GM12878 (cell line): ENCODE data around the gene HOOK2. TPM values are rescaled to one million over a fixed set of nuclear protein-coding genes. Genes with fewer than 3 reads are reported as not detected.

Experiments
- BACH1 ChIP-seq: fragments of 450-650 bp; IDR thresholded peaks from 2 replicates; pipeline ENCODE4 v1.6.1; 2017; ENCODE audit warnings: mild to moderate bottlenecking, borderline replicate concordance
- CHD1 ChIP-seq: IDR thresholded peaks from 2 replicates; pipeline ENCODE4 v1.6.1; 2012; ENCODE audit warnings: low read depth, low read length, improper control_type of control experiment
- E2F4 ChIP-seq: IDR thresholded peaks from 2 replicates; pipeline ENCODE4 v1.6.1; 2012; ENCODE audit warnings: low read depth, low read length, improper control_type of control experiment
- HDAC2 ChIP-seq: fragments of 200-600 bp; sonication (generic); IDR thresholded peaks from 2 replicates; pipeline ENCODE4 v1.6.1; 2017
- HDAC6 ChIP-seq: fragments of 200-600 bp; sonication (generic); IDR thresholded peaks from one replicate; pipeline ENCODE4 v1.8.0; 2017; ENCODE audit warnings: antibody characterized with exemption; ENCODE audit not compliant: unreplicated experiment
- IKZF1 ChIP-seq: fragments of 450-650 bp; conservative IDR thresholded peaks from 2 replicates; pipeline ENCODE4 v1.6.1; 2017; ENCODE audit warnings: antibody characterized with exemption, mild to moderate bottlenecking
- JUND ChIP-seq: IDR thresholded peaks from 2 replicates; pipeline ENCODE4 v1.6.1; 2012; ENCODE audit warnings: low read depth, mild to moderate bottlenecking, low read length, improper control_type of control experiment, moderate library complexity
- KDM1A ChIP-seq: fragments of 200-600 bp; sonication (generic); IDR thresholded peaks from 2 replicates; pipeline ENCODE4 v1.6.1; 2016; ENCODE audit warnings: borderline replicate concordance
- MEF2B ChIP-seq: fragments of 450-650 bp; IDR thresholded peaks from 2 replicates; pipeline ENCODE4 v1.6.1; 2018; ENCODE audit warnings: mild to moderate bottlenecking, moderate library complexity; ENCODE audit not compliant: partially characterized antibody, poor library complexity, severe bottlenecking
- MYC ChIP-seq: IDR thresholded peaks from 2 replicates; pipeline ENCODE4 v1.6.1; 2011; ENCODE audit warnings: mild to moderate bottlenecking, low read length, moderate library complexity, inconsistent platforms; ENCODE audit not compliant: insufficient read depth, insufficient replicate concordance, insufficient read length, severe bottlenecking
- NR2F1 ChIP-seq: fragments of 450-650 bp; conservative IDR thresholded peaks from 2 replicates; pipeline ENCODE4 v1.6.1; 2017; ENCODE audit warnings: mild to moderate bottlenecking
- PBX3 ChIP-seq: IDR thresholded peaks from 2 replicates; pipeline ENCODE4 v1.6.1; 2011; ENCODE audit warnings: mild to moderate bottlenecking, low read depth, low read length, moderate library complexity; ENCODE audit not compliant: insufficient replicate concordance
- SIX5 ChIP-seq: IDR thresholded peaks from 2 replicates; pipeline ENCODE4 v1.6.1; 2011; ENCODE audit warnings: mild to moderate bottlenecking, low read depth, low read length, moderate library complexity; ENCODE audit not compliant: severe bottlenecking
- SMAD5 ChIP-seq: IDR thresholded peaks from 2 replicates; pipeline ENCODE4 v1.6.1; 2016; ENCODE audit warnings: antibody characterized with exemption, low read depth
- SP1 ChIP-seq: IDR thresholded peaks from one replicate; pipeline ENCODE4 v1.6.1; 2011; ENCODE audit warnings: low read depth, low read length
- SREBF2 ChIP-seq: IDR thresholded peaks from 2 replicates; pipeline ENCODE4 v1.6.1; 2012; ENCODE audit warnings: mild to moderate bottlenecking, low read length
- STAT1 ChIP-seq: fragments of 450-650 bp; conservative IDR thresholded peaks from 2 replicates; pipeline ENCODE4 v1.6.1; 2014; ENCODE audit warnings: antibody characterized with exemption, mild to moderate bottlenecking
- SUPT20H ChIP-seq: IDR thresholded peaks from 2 replicates; pipeline ENCODE4 v1.6.1; 2011; ENCODE audit warnings: low read depth, mild to moderate bottlenecking, low read length, moderate library complexity, borderline replicate concordance; ENCODE audit not compliant: control insufficient read depth
- TCF12 ChIP-seq: IDR thresholded peaks from 2 replicates; pipeline ENCODE4 v1.6.1; 2011; ENCODE audit warnings: low read depth, mild to moderate bottlenecking, low read length
- ZNF207 ChIP-seq: fragments of 450-650 bp; IDR thresholded peaks from 2 replicates; pipeline ENCODE4 v1.6.1; 2014; ENCODE audit warnings: antibody characterized with exemption, mild to moderate bottlenecking, borderline replicate concordance
- ZNF592 ChIP-seq: fragments of 450-650 bp; IDR thresholded peaks from 2 replicates; pipeline ENCODE4 v1.6.1; 2017; ENCODE audit warnings: mild to moderate bottlenecking, moderate library complexity
- ZZZ3 ChIP-seq: IDR thresholded peaks from 2 replicates; pipeline ENCODE4 v1.6.1; 2011; ENCODE audit warnings: low read depth; ENCODE audit not compliant: control insufficient read depth, insufficient read length
- polyA plus RNA-seq, 11 experiments: library from polyadenylated mRNA; depleted of rRNA in 4 of 11; unstranded in 6 of 11; stranded (reverse) in 5 of 11; fragments of >200 nt; fragmentation: Nextera tagmentation in 4 of 11; fragmentation: Illumina TruSeq in 1 of 11; extraction: Ambion mirVana in 4 of 11; extraction: Trizol in 1 of 11; gene quantifications; 1 replicate in 1 of 11; 2 replicates in 10 of 11; pipeline versions ENCODE4 v1.2.1 to v1.2.3, GENCODE V29; 2011 to 2016; ENCODE audit warnings: inconsistent platforms in 2 of 11, missing spikeins in 2 of 11, low read depth in 1 of 11
- total RNA-seq, 4 experiments: library from RNA; depleted of rRNA in 3 of 4; stranded (reverse); fragments of >200 nt in 3 of 4; fragmentation: Illumina TruSeq in 1 of 4; extraction: Trizol in 1 of 4; gene quantifications; 2 replicates each; pipeline versions ENCODE4 v1.2.1 to v1.2.3, GENCODE V29; 2013 to 2021

The HOOK2 gene
- total and polyA plus RNA-seq, 10 of the 15 experiments (the other 5 are each of a cell fraction or from before 2014, with no cell fraction given), result 1.5 to 9.6 (median 6.2) TPM

- TF ChIP-seq ZNF207 (0 out of 2 replicates have a peak, but pooled peaks have one; percentile 77), E2F4 (peak; percentile 88), STAT1 (no peak), MEF2B (peak; percentile 82), JUND (peak; percentile 1; the same call in 1 of the 2 replicates), SUPT20H (no peak), BACH1 (0 out of 2 replicates have a peak, but pooled peaks have one; percentile 47), SIX5 (peak; percentile 95), NR2F1 (peak; percentile 94), CHD1 (no peak), SMAD5 (no peak), SREBF2 (no peak), ZNF592 (no peak), IKZF1 (peak; percentile 94), PBX3 (no peak), TCF12 (no peak), HDAC6 (no peak), HDAC2 (0 out of 2 replicates have a peak, but pooled peaks have one; percentile 80), KDM1A (no peak), SP1 (peak; percentile 61), ZZZ3 (no peak), MYC (no peak)
These were observed 31.1 kb upstream of the HOOK2 start, which contains the start of gene RNASEH2A (continued) for GRCh38 chr19:12806242-12807081.
